SU-DHL-6 (cell line): ENCODE data around the gene OXCT2.
A peak's percentile ranks its signal among the peaks of the same experiment; 100 is the strongest.

ENCODE experiments used
- H2AFZ ChIP-seq: fragments of 200-600 bp; sonication (generic); 2 replicates; pipeline ENCODE4 v1.6.1; 2014; ENCODE audit warnings: low read depth, mild to moderate bottlenecking, moderate library complexity, mixed read lengths, antibody characterized with exemption, low read length; ENCODE audit not compliant: severe bottlenecking
- H3F3A ChIP-seq: fragments of 200-600 bp; shearing (Covaris generic); 2 replicates; pipeline ENCODE4 v1.6.0; 2016; ENCODE audit warnings: antibody characterized with exemption, mild to moderate bottlenecking; ENCODE audit not compliant: insufficient read depth
- H3K27ac ChIP-seq: fragments of 200-600 bp; sonication (generic); 2 replicates; pipeline ENCODE4 v1.5.1; 2016; ENCODE audit warnings: low read depth, mild to moderate bottlenecking, low read length, moderate library complexity, mixed read lengths
- H3K27me3 ChIP-seq: fragments of 200-600 bp; sonication (generic), shearing (Covaris generic); 2 replicates; pipeline ENCODE4 v1.6.0; 2014; ENCODE audit warnings: mild to moderate bottlenecking, low read length
- H3K36me3 ChIP-seq: fragments of 200-600 bp; sonication (generic); 2 replicates; pipeline ENCODE4 v1.6.1; 2014; ENCODE audit warnings: mild to moderate bottlenecking, low read length, mixed read lengths
- H3K4me2 ChIP-seq: fragments of 300-600, 200-600 bp; shearing (Covaris generic), sonication (generic); 2 replicates; pipeline ENCODE4 v1.6.0; 2014; ENCODE audit warnings: low read length, low read depth, mild to moderate bottlenecking; ENCODE audit not compliant: poor library complexity, severe bottlenecking
- H3K4me3 ChIP-seq: fragments of 200-600 bp; sonication (generic); 2 replicates; pipeline ENCODE4 v1.5.1; 2014; ENCODE audit warnings: antibody characterized with exemption, low read length, mild to moderate bottlenecking, mixed read lengths; ENCODE audit not compliant: insufficient read depth, poor library complexity, severe bottlenecking
- H3K79me2 ChIP-seq: fragments of 200-600 bp; sonication (generic); 2 replicates; pipeline ENCODE4 v1.6.1; 2014; ENCODE audit warnings: mild to moderate bottlenecking, low read length, moderate library complexity; ENCODE audit not compliant: insufficient read depth
- H3K9ac ChIP-seq: fragments of 200-600 bp; sonication (generic); 2 replicates; pipeline ENCODE4 v1.7.0; 2014; ENCODE audit warnings: mild to moderate bottlenecking, low read length
- H3K9me2 ChIP-seq: fragments of 200-600 bp; sonication (generic); replicated peaks from 2 replicates; pipeline ENCODE4 v1.6.1; 2014; ENCODE audit warnings: low read length; ENCODE audit not compliant: insufficient read depth
- H3K9me3 ChIP-seq: fragments of 200-600 bp; sonication (generic); 2 replicates; pipeline ENCODE4 v1.6.1; 2014; ENCODE audit warnings: low read length, mixed read lengths; ENCODE audit not compliant: insufficient read depth
- H4K20me1 ChIP-seq: fragments of 200-600 bp; sonication (generic); 2 replicates; pipeline ENCODE4 v1.6.1; 2014; ENCODE audit warnings: low read depth, mild to moderate bottlenecking, antibody characterized with exemption, low read length, moderate library complexity, mixed read lengths
- EZH2phosphoT487 ChIP-seq: fragments of 200-600 bp; sonication (generic), shearing (Covaris generic); conservative IDR thresholded peaks from 2 replicates; pipeline ENCODE4 v1.6.1; 2018; ENCODE audit warnings: mild to moderate bottlenecking, antibody characterized with exemption, low read length, moderate library complexity, mixed read lengths
- TF ChIP-seq, protein P1 (sequence below): fragments of 200-600 bp; sonication (generic); IDR thresholded peaks from one replicate; pipeline ENCODE4 v1.5.1; 2017; ENCODE audit warnings: antibody characterized with exemption, mild to moderate bottlenecking, low read length, moderate library complexity; ENCODE audit not compliant: insufficient read depth, poor library complexity, severe bottlenecking

Gene OXCT2

GRCh38 chr1:39751595-39751994 is 19.6 kb downstream of the OXCT2 start:
- Histone ChIP-seq H3K27me3 (no peaks in the 10 kb centered on the region), H4K20me1 (no peaks in the 10 kb centered on the region), H3K4me2 (no peak overlapping the region), H3K4me3 (no peak overlapping the region), H3K9me2 (no peaks in the 10 kb centered on the region), H3K36me3 (peaks cover 11% of the 10 kb centered on the region; the same call in 1 of the 2 replicates), H3K9ac (no peak overlapping the region), H3K9me3 (no peaks in the 10 kb centered on the region), H2AFZ (no peak overlapping the region), H3K79me2 (no peaks in the 10 kb centered on the region), H3K27ac (no peak overlapping the region), H3F3A (no peaks in the 10 kb centered on the region)
- TF ChIP-seq EZH2phosphoT487 = no peak
- TF ChIP-seq, protein P1, sequence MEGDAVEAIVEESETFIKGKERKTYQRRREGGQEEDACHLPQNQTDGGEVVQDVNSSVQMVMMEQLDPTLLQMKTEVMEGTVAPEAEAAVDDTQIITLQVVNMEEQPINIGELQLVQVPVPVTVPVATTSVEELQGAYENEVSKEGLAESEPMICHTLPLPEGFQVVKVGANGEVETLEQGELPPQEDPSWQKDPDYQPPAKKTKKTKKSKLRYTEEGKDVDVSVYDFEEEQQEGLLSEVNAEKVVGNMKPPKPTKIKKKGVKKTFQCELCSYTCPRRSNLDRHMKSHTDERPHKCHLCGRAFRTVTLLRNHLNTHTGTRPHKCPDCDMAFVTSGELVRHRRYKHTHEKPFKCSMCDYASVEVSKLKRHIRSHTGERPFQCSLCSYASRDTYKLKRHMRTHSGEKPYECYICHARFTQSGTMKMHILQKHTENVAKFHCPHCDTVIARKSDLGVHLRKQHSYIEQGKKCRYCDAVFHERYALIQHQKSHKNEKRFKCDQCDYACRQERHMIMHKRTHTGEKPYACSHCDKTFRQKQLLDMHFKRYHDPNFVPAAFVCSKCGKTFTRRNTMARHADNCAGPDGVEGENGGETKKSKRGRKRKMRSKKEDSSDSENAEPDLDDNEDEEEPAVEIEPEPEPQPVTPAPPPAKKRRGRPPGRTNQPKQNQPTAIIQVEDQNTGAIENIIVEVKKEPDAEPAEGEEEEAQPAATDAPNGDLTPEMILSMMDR = no peak

- Histone ChIP-seq H4K20me1 (no peaks in the 10 kb centered on the region), H2AFZ (no peak overlapping the region), H3K27me3 (no peaks in the 10 kb centered on the region), H3K4me2 (no peak overlapping the region), H3K79me2 (peaks cover 3% of the 10 kb centered on the region; the same call in 1 of the 2 replicates), H3K9me2 (no peaks in the 10 kb centered on the region), H3K36me3 (peaks cover 25% of the 10 kb centered on the region; the same call in 1 of the 2 replicates), H3F3A (no peaks in the 10 kb centered on the region), H3K27ac (no peak overlapping the region), H3K9ac (no peak overlapping the region), H3K4me3 (no peak overlapping the region), H3K9me3 (no peaks in the 10 kb centered on the region)
- no peak for TF ChIP-seq EZH2phosphoT487
- TF ChIP-seq, protein P1 = no peak
Observed at GRCh38 chr1:39745016-39745670, 26.0 kb downstream of the OXCT2 start.

DNA sequence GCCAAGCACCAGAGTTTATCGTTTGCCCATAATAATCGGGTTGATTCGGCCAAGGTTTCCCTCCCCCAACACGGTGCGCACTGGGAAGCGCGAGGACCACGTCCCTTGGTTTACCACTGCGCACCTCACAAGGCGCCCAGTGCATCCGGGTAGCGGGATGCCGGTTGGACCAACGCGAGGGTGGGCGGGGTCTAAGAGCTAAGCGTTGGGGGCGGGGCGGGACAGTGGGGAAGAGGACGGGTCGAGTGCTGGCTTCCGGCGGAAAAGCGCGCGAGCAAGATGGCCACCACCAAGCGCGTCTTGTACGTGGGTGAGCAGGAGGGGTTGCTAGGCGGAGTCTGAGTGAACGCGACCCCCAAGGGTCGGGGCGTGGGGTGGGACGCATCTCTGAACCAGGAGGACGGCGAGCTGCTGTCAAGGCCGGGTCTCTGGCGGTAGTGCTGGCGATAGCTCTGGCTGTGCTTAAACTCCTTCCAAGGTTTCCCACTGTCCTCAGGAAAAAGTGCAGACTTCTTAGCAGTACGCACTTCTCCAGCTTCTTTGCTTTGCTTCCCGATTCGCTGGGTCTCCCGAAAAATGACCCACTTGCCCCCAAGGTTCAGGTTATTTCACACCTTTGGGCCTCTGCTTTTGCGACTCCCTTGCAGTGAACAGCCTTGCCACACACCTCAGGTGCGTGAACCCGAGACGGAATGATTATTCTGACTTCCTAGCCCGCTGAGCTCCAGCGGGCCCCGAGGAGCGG is 32.4 kb downstream of the OXCT2 start, which contains the start of gene PPIE:
Gene PPIE (plus strand): TSS at position 261 of the 745 bp plus-strand sequence. CDS start 19 bp downstream, at position 280.
- peaks cover 16% of the 10 kb centered on the region for H3K79me2 ChIP-seq
- peak within 1 kb of the TSS; percentile 73 for H3K4me3 ChIP-seq
- peak within 1 kb of the TSS; percentile 77 for H2AFZ ChIP-seq
- no peak within 1 kb of the TSS for H3K27ac ChIP-seq
- H4K20me1 ChIP-seq = no peaks in the 10 kb centered on the region
- peak within 1 kb of the TSS; percentile 78 for H3K9ac ChIP-seq
- H3K9me3 ChIP-seq = no peaks in the 10 kb centered on the region
- TF ChIP-seq, protein P1 = no peak
- no peak for TF ChIP-seq EZH2phosphoT487
- H3K27me3 ChIP-seq = no peaks in the 10 kb centered on the region
- no peaks in the 10 kb centered on the region for H3K9me2 ChIP-seq
- H3F3A ChIP-seq = 0 out of 2 replicates have a peak, but pooled peaks cover 3% of the 10 kb centered on the region
- H3K4me2 ChIP-seq = peak within 1 kb of the TSS; percentile 75
- peaks cover 14% of the 10 kb centered on the region; the same call in 1 of the 2 replicates for H3K36me3 ChIP-seq
